CD14-positive monocyte (primary cell): Measurements from ENCODE around the gene C17orf113. TPM values are rescaled to one million over a fixed set of nuclear protein-coding genes. Genes with fewer than 3 reads are reported as not detected.
A peak's percentile ranks its signal among the peaks of the same experiment; 100 is the strongest.

ENCODE experiments used
- DNase-seq, 3 donors: peaks; one replicate each; pipeline ENCODE4 v3.0.0-alpha.2; 2011 to 2022
- H2AFZ ChIP-seq: 2 replicates; pipeline ENCODE4 v1.6.0; 2012; ENCODE audit warnings: mild to moderate bottlenecking, low read depth, low read length, inconsistent platforms; ENCODE audit not compliant: insufficient read depth, poor library complexity, severe bottlenecking
- H3K27ac ChIP-seq, 2 donors: 1 replicate in 1 of 2; 2 replicates in 1 of 2; pipeline ENCODE4 v1.5.1; 2012 to 2013; ENCODE audit warnings: low read length in 2 of 2, control low read depth in 1 of 2, inconsistent platforms in 1 of 2, low read depth in 1 of 2, mild to moderate bottlenecking in 1 of 2
- H3K27me3 ChIP-seq, 2 donors: one replicate each; pipeline versions ENCODE4 v1.6.0 to v1.6.1; 2011 to 2013; ENCODE audit warnings: low read length in 2 of 2; ENCODE audit not compliant: control insufficient read depth in 2 of 2, insufficient read depth in 2 of 2
- H3K36me3 ChIP-seq, 2 donors: replicated peaks in 1 of 2; 1 replicate in 1 of 2; 2 replicates in 1 of 2; pipeline versions ENCODE4 v1.5.1 to v1.6.1; 2012 to 2013; ENCODE audit warnings: low read length in 2 of 2, control low read depth in 1 of 2, inconsistent platforms in 1 of 2, mild to moderate bottlenecking in 1 of 2; ENCODE audit not compliant: insufficient read depth in 2 of 2, control insufficient read depth in 1 of 2
- H3K4me1 ChIP-seq, 2 donors: 1 replicate in 1 of 2; 2 replicates in 1 of 2; pipeline versions ENCODE4 v1.5.1 to v1.6.1; 2012 to 2013; ENCODE audit warnings: low read length in 2 of 2, control low read depth in 1 of 2, inconsistent platforms in 1 of 2, mild to moderate bottlenecking in 1 of 2, moderate library complexity in 1 of 2; ENCODE audit not compliant: insufficient read depth in 2 of 2, control insufficient read depth in 1 of 2
- H3K4me2 ChIP-seq: replicated peaks from 2 replicates; pipeline ENCODE3; 2012; ENCODE audit warnings: low read length, moderate library complexity, mild to moderate bottlenecking; ENCODE audit not compliant: poor library complexity, severe bottlenecking; ENCODE audit errors: extremely low read depth
- H3K4me3 ChIP-seq, 3 experiments: fragments of 200-600 bp in 1 of 3; sonication (generic) in 1 of 3; replicated peaks in 1 of 3; 1 replicate in 2 of 3; 2 replicates in 1 of 3; pipeline ENCODE4 v1.5.1; 2011 to 2013; ENCODE audit warnings: low read length in 3 of 3, mild to moderate bottlenecking in 3 of 3, control low read depth in 2 of 3, low read depth in 2 of 3, inconsistent platforms in 1 of 3, moderate library complexity in 1 of 3
- H3K79me2 ChIP-seq: 2 replicates; pipeline ENCODE4 v1.6.0; 2012; ENCODE audit warnings: mild to moderate bottlenecking, control low read depth, inconsistent platforms, low read length, moderate library complexity; ENCODE audit not compliant: insufficient read depth
- H3K9ac ChIP-seq: 2 replicates; pipeline ENCODE4 v1.6.0; 2017; ENCODE audit warnings: low read length, mild to moderate bottlenecking; ENCODE audit not compliant: insufficient read depth, poor library complexity, severe bottlenecking
- H3K9me3 ChIP-seq, 2 donors: replicated peaks in 1 of 2; 1 replicate in 1 of 2; 2 replicates in 1 of 2; pipeline versions ENCODE4 v1.5.1 to v1.6.1; 2012 to 2013; ENCODE audit warnings: low read length in 2 of 2, control low read depth in 1 of 2; ENCODE audit not compliant: control insufficient read depth in 1 of 2, insufficient read depth in 1 of 2
- H4K20me1 ChIP-seq: 2 replicates; pipeline ENCODE4 v1.6.0; 2012; ENCODE audit warnings: mild to moderate bottlenecking, low read length, control low read depth, moderate library complexity; ENCODE audit not compliant: insufficient read depth
- H3K27ac Mint-ChIP-seq, 7 donors: one replicate each; pipeline ENCODE4 v1.8.0; 2020; ENCODE audit warnings: mild to moderate bottlenecking in 7 of 7, mixed read lengths in 7 of 7, moderate library complexity in 6 of 7, inconsistent platforms in 2 of 7
- H3K27me3 Mint-ChIP-seq, 3 donors: one replicate each; pipeline ENCODE4 v1.8.0; 2021 to 2022; ENCODE audit warnings: low read depth in 3 of 3, mild to moderate bottlenecking in 3 of 3, mixed read lengths in 3 of 3, moderate library complexity in 3 of 3, inconsistent platforms in 1 of 3
- H3K36me3 Mint-ChIP-seq, 2 donors: one replicate each; pipeline ENCODE4 v1.8.0; 2020; ENCODE audit warnings: mixed read lengths in 2 of 2, inconsistent platforms in 1 of 2, mild to moderate bottlenecking in 1 of 2
- H3K4me1 Mint-ChIP-seq: one replicate; pipeline ENCODE4 v1.8.0; 2020; ENCODE audit warnings: mild to moderate bottlenecking, mixed read lengths
- H3K4me3 Mint-ChIP-seq, 2 donors: one replicate each; pipeline ENCODE4 v1.8.0; 2020; ENCODE audit warnings: mild to moderate bottlenecking in 2 of 2, mixed read lengths in 2 of 2, moderate library complexity in 1 of 2
- H3K9me3 Mint-ChIP-seq, 7 donors: one replicate each; pipeline ENCODE4 v1.8.0; 2020 to 2022; ENCODE audit warnings: mixed read lengths in 7 of 7, mild to moderate bottlenecking in 6 of 7, moderate library complexity in 6 of 7, inconsistent platforms in 2 of 7
- CTCF ChIP-seq: fragments of 200-600 bp; IDR thresholded peaks from one replicate; pipeline ENCODE4 v1.8.0; 2022; ENCODE audit warnings: antibody characterized with exemption, mild to moderate bottlenecking
- WGBS: methylation state at CpG from one replicate; pipeline ENCODE4 v1.1.5; 2013; ENCODE audit warnings: missing lambda C conversion rate; ENCODE audit not compliant: insufficient coverage; 5-methylcytosine and 5-hydroxymethylcytosine counted together
- intact Hi-C, 2 donors: fragments of 100-400 bp; cut with micrococcal nuclease; formaldehyde crosslinking; loops; one replicate each; pipeline versions ENCODE4 v1.15.0 to v1.15.1; 2023
- polyA plus RNA-seq, 3 donors: library from polyadenylated mRNA; depleted of rRNA in 1 of 3; unstranded in 2 of 3; stranded (reverse) in 1 of 3; fragments of 300-500 nt in 2 of 3; fragments of >200 nt in 1 of 3; fragmentation: Illumina TruSeq in 2 of 3; gene quantifications; 1 replicate in 2 of 3; 2 replicates in 1 of 3; pipeline ENCODE4 v1.2.3, GENCODE V29; 2012 to 2021

C17orf113 gene
- polyA plus RNA-seq, 3 donors, result 0.20 to 0.52 (median 0.28) TPM

- no peak for DNase-seq
- H4K20me1 ChIP-seq, result peaks cover 73% of the 10 kb centered on the region
- peaks cover 0 to 13% of the 10 kb centered on the region in 2 donors for H3K36me3 ChIP-seq
- 75% methylated on average over 2 of the region's 4 CpGs for WGBS
- Mint-ChIP-seq H3K27me3 (no peaks in the 10 kb centered on the region), H3K9me3 (no peaks in the 10 kb centered on the region), H3K36me3 (peaks cover 7 to 21% of the 10 kb centered on the region in 2 donors), H3K27ac (peak overlapping the region; percentile 42 to 94 (median 91)), H3K4me3 (no peak overlapping the region), H3K4me1 (peaks cover 69% of the 10 kb centered on the region)
- intact Hi-C loops, result no loop called here
- peak overlapping the region in 1 of 2 donors; percentile 61 for H3K27ac ChIP-seq
- no peak overlapping the region for H2AFZ ChIP-seq
- H3K4me2 ChIP-seq, result no peak overlapping the region
- H3K4me1 ChIP-seq, result peaks cover 54 to 55% of the 10 kb centered on the region in 2 donors
- H3K4me3 ChIP-seq, result peak overlapping the region in 1 of 3 experiments; percentile 63
- no peaks in the 10 kb centered on the region for H3K27me3 ChIP-seq
- no peaks in the 10 kb centered on the region for H3K9me3 ChIP-seq
- peaks cover 100% of the 10 kb centered on the region for H3K79me2 ChIP-seq
- no peak overlapping the region for H3K9ac ChIP-seq
- no peak for TF ChIP-seq CTCF
Measured at GRCh38 chr17:42009170-42009569, 41.2 kb downstream of the C17orf113 start.

GRCh38 chr17:42005166-42005565 is 45.2 kb downstream of the C17orf113 start:
- Mint-ChIP-seq H3K36me3 (peaks cover 39 to 42% of the 10 kb centered on the region in 2 donors), H3K4me3 (no peak overlapping the region), H3K4me1 (peaks cover 65% of the 10 kb centered on the region), H3K27me3 (no peaks in the 10 kb centered on the region), H3K27ac (peak overlapping the region in 1 of 7 donors; percentile 0), H3K9me3 (no peaks in the 10 kb centered on the region)
- H3K27ac ChIP-seq, result no peak overlapping the region
- H3K36me3 ChIP-seq, result peaks cover 22 to 49% of the 10 kb centered on the region in 2 donors
- intact Hi-C loops, result no loop called here
- no peak overlapping the region for H2AFZ ChIP-seq
- DNase-seq, result no peak
- WGBS, result no CpG with 5 or more reads among the region's 1 CpG
- no peaks in the 10 kb centered on the region for H3K27me3 ChIP-seq
- H3K9me3 ChIP-seq, result no peaks in the 10 kb centered on the region
- H3K4me3 ChIP-seq, result no peak overlapping the region
- TF ChIP-seq CTCF, result no peak
- no peak overlapping the region for H3K4me2 ChIP-seq
- H3K79me2 ChIP-seq, result peaks cover 100% of the 10 kb centered on the region
- peaks cover 97% of the 10 kb centered on the region for H4K20me1 ChIP-seq
- H3K4me1 ChIP-seq, result peaks cover 24 to 36% of the 10 kb centered on the region in 2 donors
- no peak overlapping the region for H3K9ac ChIP-seq
